ENCODE results near the gene DNLZ. TPM values are rescaled to one million over a fixed set of nuclear protein-coding genes. Genes with fewer than 3 reads are reported as not detected.
A peak's percentile ranks its signal among the peaks of the same experiment; 100 is the strongest.

The DNLZ gene
- total RNA-seq, 1 donor from 2014 or later: 40.2 TPM

GRCh38 chr9:136399176-136400037 lies 35.9 kb upstream of the DNLZ start:
- peak; percentile 6 for ATAC-seq
- DNase-seq: no peak
- intact Hi-C loops (cut with micrococcal nuclease): no loop called here

GRCh38 chr9:136398286-136398685 lies 34.7 kb upstream of the DNLZ start:
- ATAC-seq (no peak), DNase-seq (no peak)
- intact Hi-C loops (cut with micrococcal nuclease): no loop called here

GRCh38 chr9:136397643-136398042 lies 34.1 kb upstream of the DNLZ start:
- DNase-seq (no peak), ATAC-seq (no peak)
- intact Hi-C loops (cut with micrococcal nuclease): no loop called here

GRCh38 chr9:136396219-136396515 lies 32.6 kb upstream of the DNLZ start:
- intact Hi-C loops (cut with micrococcal nuclease): no loop called here
- ATAC-seq (no peak), DNase-seq (no peak)

GRCh38 chr9:136395345-136396218 lies 32.0 kb upstream of the DNLZ start:
- intact Hi-C loops (cut with micrococcal nuclease): no loop called here
- DNase-seq: no peak
- ATAC-seq: no peak

GRCh38 chr9:136395020-136395340 lies 31.4 kb upstream of the DNLZ start:
- ATAC-seq (no peak), DNase-seq (no peak)
- intact Hi-C loops (cut with micrococcal nuclease): no loop called here

- no peak for ATAC-seq
- DNase-seq: no peak
- intact Hi-C loops (cut with micrococcal nuclease): no loop called here
Observed at GRCh38 chr9:136394312-136395019, 30.9 kb upstream of the DNLZ start.

GRCh38 chr9:136393531-136393930 lies 30.0 kb upstream of the DNLZ start:
- no peak for ATAC-seq
- no peak for DNase-seq

GRCh38 chr9:136392538-136393449 lies 29.2 kb upstream of the DNLZ start:
- intact Hi-C loops (cut with micrococcal nuclease): no loop called here
- ATAC-seq (no peak), DNase-seq (no peak)

More at GRCh38 chr9:136393531-136393930, 30.0 kb upstream of the DNLZ start:
- intact Hi-C loops (cut with micrococcal nuclease): no loop called here

- DNase-seq (no peak), ATAC-seq (no peak)
- intact Hi-C loops (cut with micrococcal nuclease): no loop called here
Observed at GRCh38 chr9:136391737-136392537, 28.4 kb upstream of the DNLZ start.

- intact Hi-C loops (cut with micrococcal nuclease): no loop called here
- ATAC-seq (no peak), DNase-seq (no peak)
Observed at GRCh38 chr9:136389396-136389795, 25.9 kb upstream of the DNLZ start.

- DNase-seq (no peak), ATAC-seq (no peak)
- intact Hi-C loops (cut with micrococcal nuclease): no loop called here
Observed at GRCh38 chr9:136387217-136387616, 23.7 kb upstream of the DNLZ start.

GRCh38 chr9:136386018-136386417 lies 22.5 kb upstream of the DNLZ start:
- intact Hi-C loops (cut with micrococcal nuclease): no loop called here
- ATAC-seq: no peak
- no peak for DNase-seq

GRCh38 chr9:136385015-136385414 lies 21.5 kb upstream of the DNLZ start:
- DNase-seq: no peak
- no peak for ATAC-seq
- intact Hi-C loops (cut with micrococcal nuclease): no loop called here

GRCh38 chr9:136383436-136383835 lies 19.9 kb upstream of the DNLZ start:
- ATAC-seq (no peak), DNase-seq (no peak)
- intact Hi-C loops (cut with micrococcal nuclease): no loop called here

GRCh38 chr9:136381966-136382513 lies 18.5 kb upstream of the DNLZ start:
- ATAC-seq: no peak
- intact Hi-C loops (cut with micrococcal nuclease): no loop called here

GRCh38 chr9:136381311-136381710 lies 17.8 kb upstream of the DNLZ start:
- intact Hi-C loops (cut with micrococcal nuclease): no loop called here
- ATAC-seq (peak; percentile 84), DNase-seq (peak; percentile 80)

More at GRCh38 chr9:136381966-136382513, 18.5 kb upstream of the DNLZ start:
- no peak for DNase-seq

GRCh38 chr9:136380381-136380780 lies 16.8 kb upstream of the DNLZ start:
- intact Hi-C loops (cut with micrococcal nuclease): no loop called here
- ATAC-seq (no peak), DNase-seq (no peak)

Data from left ventricle myocardium superior (tissue), 1 donor.